ENCODE data around the gene NLRP5. TPM values are rescaled to one million over a fixed set of nuclear protein-coding genes. Genes with fewer than 3 reads are reported as not detected.
"Not testable (repeated sequence)": the region's sequence is repeated elsewhere in the genome, so short reads cannot be mapped to it uniquely, and the experiment has no call there.

The NLRP5 gene
- total RNA-seq, 1 donor from 2014 or later = not detected

GRCh38 chr19:56092685-56093631, 106.4 kb downstream of the NLRP5 start:
- DNase-seq (no peak), ATAC-seq (ENCODE audit: poor library complexity) (no peak)
- intact Hi-C loops (cut with DNase I) = no loop called here

GRCh38 chr19:56094449-56094848, 107.9 kb downstream of the NLRP5 start:
- no peak for ATAC-seq (ENCODE audit: poor library complexity)
- intact Hi-C loops (cut with DNase I) = no loop called here
- no peak for DNase-seq

GRCh38 chr19:56096665-56097064, 110.1 kb downstream of the NLRP5 start:
- intact Hi-C loops (cut with DNase I) = loop anchor here (5.0 kb wide), 1 partner anchor 56 kb away; no protein-coding TSS in a partner anchor
- DNase-seq = no peak
- peak; percentile 49 for ATAC-seq (ENCODE audit: poor library complexity)

GRCh38 chr19:56097306-56097705, 110.7 kb downstream of the NLRP5 start:
- intact Hi-C loops (cut with DNase I) = loop anchor here (5.0 kb wide), 1 partner anchor 55 kb away; no protein-coding TSS in a partner anchor
- peak; percentile 60 for DNase-seq
- peak; percentile 17 for ATAC-seq (ENCODE audit: poor library complexity)

DNA sequence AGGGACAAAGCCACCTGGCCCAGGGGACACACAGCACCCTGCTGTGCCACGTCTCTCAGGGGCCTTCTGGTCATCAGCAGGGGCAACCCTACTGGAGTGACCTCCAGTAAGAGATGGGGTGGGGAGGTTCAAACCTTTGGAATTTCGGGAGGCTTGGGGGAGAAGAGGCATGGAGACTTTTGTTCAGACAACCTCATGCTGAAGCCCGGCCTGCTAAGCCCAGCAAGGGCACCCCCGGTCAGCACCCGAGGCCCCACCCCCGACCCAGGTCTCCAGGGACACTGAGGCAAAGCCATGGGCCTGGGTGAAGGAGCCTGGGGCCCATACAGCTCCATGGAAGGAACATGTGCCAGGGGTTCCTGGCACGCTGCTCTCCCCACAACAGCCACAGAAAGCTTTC, 111.2 kb downstream of the NLRP5 start:
- ATAC-seq (ENCODE audit: poor library complexity) = no peak
- DNase-seq = no peak
- intact Hi-C loops (cut with DNase I) = loop anchor here (5.0 kb wide), 1 partner anchor 55 kb away; no protein-coding TSS in a partner anchor

DNA sequence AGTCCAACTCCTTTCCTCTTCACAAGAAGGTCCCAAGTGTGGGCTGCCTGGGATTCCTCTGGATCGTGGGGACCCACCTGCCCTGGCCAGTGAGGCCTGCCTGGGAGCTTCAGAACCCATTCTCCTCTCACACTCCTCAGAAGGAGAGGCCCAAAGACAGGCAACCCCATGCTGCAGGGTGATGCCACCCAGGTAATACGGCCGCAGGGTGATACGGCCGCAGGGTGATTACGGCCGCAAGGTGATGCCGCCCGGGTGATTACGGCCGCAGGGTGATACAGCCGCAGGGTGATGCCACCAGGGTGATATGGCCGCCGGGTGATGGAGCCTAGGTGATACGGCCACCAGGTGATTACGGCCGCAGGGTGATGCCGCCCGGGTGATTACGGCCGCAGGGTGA, 111.7 kb downstream of the NLRP5 start:
- intact Hi-C loops (cut with DNase I) = loop anchor here (5.0 kb wide), 1 partner anchor 54 kb away; no protein-coding TSS in a partner anchor
- not testable (repeated sequence) for ATAC-seq (ENCODE audit: poor library complexity); DNase-seq

GRCh38 chr19:56098731-56099568, 112.4 kb downstream of the NLRP5 start:
- intact Hi-C loops (cut with DNase I) = loop anchor here (5.0 kb wide), 1 partner anchor 53 kb away; no protein-coding TSS in a partner anchor
- DNase-seq (no peak), ATAC-seq (ENCODE audit: poor library complexity) (no peak)

DNA sequence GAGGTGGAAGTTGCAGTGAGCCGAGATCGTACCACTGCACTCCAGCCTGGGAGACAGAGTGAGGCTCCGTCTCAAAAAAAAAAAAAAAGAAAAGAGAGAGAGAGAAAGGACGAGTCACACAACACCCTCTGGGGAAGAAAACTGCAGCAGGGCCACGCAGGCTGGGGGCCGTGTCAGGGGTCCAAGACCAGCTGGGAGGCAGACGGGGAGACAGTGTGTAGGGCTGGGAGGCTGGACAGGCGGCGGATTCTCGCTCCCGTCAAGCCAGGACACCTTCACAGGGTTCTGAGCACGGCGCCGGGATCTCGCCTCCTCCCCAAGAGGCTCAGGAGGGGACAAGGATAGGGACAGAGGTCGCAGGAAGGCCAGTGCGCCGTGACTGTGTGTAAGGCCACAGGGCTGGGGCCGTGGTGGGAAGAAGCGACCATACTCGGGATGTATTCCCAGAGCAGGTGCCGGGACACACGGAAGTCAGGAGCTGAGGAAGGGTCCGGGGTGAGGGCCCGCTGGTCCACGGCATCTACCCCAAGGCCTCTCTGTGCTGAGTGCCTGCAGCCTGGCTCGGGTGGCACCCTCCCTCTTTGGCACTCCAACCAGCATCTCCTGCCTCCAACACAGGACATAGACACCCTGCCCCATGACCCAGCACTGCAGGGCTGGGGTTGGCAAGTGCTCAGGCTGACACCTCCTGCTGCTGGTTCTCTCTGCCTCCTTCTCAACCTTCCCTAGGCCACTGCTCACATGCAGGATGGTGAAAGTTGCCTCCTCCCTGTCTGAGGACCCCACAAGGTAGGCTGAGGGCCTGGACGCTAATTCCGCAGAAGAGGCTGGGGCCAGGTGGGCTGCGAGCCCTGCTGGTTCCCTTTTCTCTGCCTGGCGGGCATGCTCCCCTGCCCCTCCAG, 113.3 kb downstream of the NLRP5 start:
- intact Hi-C loops (cut with DNase I) = loop anchor here (5.0 kb wide), 1 partner anchor 52 kb away; no protein-coding TSS in a partner anchor
- no peak for ATAC-seq (ENCODE audit: poor library complexity)
- DNase-seq = no peak

GRCh38 chr19:56101095-56101494, 114.5 kb downstream of the NLRP5 start:
- ATAC-seq (ENCODE audit: poor library complexity) (no peak), DNase-seq (no peak)
- intact Hi-C loops (cut with DNase I) = no loop called here

DNA sequence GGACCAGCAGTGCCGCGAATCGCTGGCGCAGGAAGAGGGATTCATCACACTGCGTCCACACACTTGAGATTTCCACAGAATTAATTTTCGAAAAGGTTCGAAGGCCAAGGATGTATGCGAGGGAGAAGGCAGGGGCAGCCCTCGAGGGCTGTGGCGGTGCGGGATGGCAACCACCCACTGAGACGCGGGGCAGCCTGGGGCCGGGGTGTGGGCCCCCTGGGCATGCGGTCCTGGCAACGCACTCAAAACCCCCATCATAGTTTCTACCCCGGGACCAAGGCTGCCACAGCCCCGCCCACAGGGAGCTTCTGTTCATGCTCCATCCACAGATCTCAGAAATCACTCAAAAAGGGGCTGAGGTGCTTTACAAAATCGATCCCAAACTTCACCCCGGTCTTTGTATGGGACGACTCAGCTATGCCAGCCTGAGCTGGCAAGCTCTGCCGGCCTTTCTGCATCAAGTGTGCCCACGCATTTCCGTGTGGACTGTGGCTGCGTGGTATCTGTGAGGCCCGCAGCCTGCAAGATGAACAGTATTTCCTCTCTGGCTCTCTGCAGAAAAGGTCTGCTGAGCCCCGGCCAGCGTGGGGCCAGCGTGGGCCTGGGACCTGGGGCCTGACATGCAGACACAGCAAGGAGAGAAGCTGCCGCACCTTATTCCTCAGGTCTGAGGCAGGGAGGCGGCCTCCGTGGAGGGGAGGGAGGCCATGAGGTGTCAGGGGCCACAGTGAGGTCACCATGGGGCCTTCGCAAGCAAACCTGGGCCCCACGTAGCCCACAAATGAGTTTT, 115.4 kb downstream of the NLRP5 start:
- ATAC-seq (ENCODE audit: poor library complexity) = no peak
- no peak for DNase-seq
- intact Hi-C loops (cut with DNase I) = no loop called here

- intact Hi-C loops (cut with DNase I) = no loop called here
- no peak for ATAC-seq (ENCODE audit: poor library complexity)
- DNase-seq = no peak
These were observed 116.5 kb downstream of the NLRP5 start for GRCh38 chr19:56103027-56103614.

DNA sequence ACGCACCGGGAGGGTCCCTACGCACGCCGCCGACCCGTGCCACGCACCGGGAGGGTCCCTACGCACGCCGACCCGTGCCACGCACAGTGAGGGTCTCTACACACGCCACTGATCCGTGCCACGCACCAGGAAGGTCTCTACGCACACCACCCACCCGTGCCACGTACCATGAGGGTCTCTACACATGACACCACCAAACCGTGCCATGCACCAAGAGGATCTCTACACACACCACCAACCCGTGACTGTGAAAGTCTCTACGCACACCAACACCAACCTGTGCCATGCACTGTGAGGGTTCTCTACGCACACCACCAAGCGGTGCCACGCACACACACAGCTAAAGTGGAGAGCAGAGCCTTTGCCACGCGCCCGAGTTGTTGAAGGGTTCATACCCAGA, 117.8 kb downstream of the NLRP5 start:
- DNase-seq (no peak), ATAC-seq (ENCODE audit: poor library complexity) (no peak)
- intact Hi-C loops (cut with DNase I) = no loop called here

DNA sequence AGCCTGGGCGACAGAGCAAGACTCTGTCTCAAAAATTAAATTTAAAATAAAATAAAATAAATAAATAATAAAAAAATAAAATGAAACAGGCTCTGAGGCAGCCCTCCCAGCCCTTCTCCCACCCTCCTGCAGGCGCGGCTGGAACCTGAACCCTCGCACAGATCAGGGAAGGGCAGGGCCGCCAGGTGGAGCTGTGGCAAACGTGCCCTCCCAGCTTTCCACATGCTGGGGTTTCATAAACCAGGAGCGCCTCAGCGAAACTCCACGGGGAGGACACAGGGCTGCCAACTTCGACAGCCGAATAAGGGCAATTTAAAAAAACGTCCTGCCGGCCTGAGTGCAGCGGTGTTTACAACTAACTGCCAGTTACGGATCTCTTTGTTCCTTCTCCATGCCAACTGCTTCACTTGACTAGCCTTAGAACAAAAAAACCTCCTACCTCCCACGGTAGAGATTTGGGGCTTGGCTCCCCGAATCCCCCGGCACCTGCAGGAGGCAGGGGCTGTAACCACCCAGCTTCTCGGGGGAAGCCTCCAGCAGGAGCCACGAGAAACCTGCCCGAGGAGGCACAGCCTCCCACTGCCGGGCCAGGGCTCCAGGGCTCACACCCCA, 118.6 kb downstream of the NLRP5 start:
- ATAC-seq (ENCODE audit: poor library complexity) = peak; percentile 81
- DNase-seq = peak; percentile 83
- intact Hi-C loops (cut with DNase I) = no loop called here

- DNase-seq; intact Hi-C loops (cut with DNase I); ATAC-seq (ENCODE audit: poor library complexity): not testable (repeated sequence)
These were observed 119.3 kb downstream of the NLRP5 start for GRCh38 chr19:56105831-56106396.

DNA sequence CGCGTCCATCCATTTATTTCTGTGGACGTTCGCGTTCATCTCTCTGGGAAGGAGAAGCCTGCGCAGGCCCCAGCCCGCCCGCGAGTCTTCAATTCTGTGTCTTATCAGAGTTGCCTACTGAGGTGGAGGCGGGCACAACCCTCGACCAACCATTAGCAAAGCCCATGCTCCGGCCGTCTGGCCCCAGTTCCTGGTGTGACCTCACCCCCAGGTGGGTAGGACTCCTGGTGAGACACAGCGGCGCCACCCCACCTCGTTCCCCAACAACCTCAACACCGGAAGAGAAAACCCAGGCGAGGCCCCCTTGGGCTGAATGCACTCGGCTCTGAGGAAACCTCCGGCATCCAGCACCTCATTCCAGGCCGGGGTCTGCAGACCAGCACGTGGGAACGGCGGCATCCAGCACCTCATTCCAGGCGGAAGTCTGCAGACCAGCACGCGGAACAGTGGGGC, 119.8 kb downstream of the NLRP5 start:
- intact Hi-C loops (cut with DNase I) = no loop called here
- DNase-seq (no peak), ATAC-seq (ENCODE audit: poor library complexity) (no peak)

DNA sequence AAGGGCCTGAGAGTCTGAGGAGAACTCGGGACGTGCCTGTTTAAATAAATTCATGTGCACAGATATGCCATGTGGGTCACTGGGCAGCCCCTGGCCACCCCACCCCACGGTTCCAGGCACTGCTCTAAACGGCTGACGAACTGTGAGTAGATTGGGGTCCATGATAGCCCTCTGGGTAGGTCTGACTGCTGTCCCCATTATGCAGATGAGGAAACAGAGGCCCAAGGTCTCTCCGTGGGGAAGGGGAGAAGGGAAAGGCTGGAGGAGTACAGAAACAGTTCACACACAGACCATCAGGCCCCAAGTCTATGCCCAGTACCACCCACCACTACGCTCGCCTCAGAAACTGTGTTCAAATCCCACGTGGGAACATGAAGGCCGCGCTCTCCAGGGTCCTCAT, 120.4 kb downstream of the NLRP5 start:
- ATAC-seq (ENCODE audit: poor library complexity) (no peak), DNase-seq (peak; percentile 27)
- intact Hi-C loops (cut with DNase I) = no loop called here
